Measurements from ENCODE around the gene SUMF1.

- TF ChIP-seq POLR2A (IDR thresholded peaks at IDR 0.05) (no peak), CTCF (IDR thresholded peaks at IDR 0.05) (no peak)
Measured at GRCh38 chr3:4395448-4395847, 71.6 kb downstream of the SUMF1 start.
